Cortex of kidney (tissue), 1 donor: ENCODE data around the gene ZBTB40.

Source experiments
- DNase-seq: peaks from one replicate; lab custom pipeline; 2025; lab: John Stamatoyannopoulos, UW

The ZBTB40 gene

GRCh38 chr1:22533244-22533895 lies 81.7 kb downstream of the ZBTB40 start:
- no peak for DNase-seq

GRCh38 chr1:22534951-22535350 lies 83.3 kb downstream of the ZBTB40 start:
- DNase-seq, result no peak

GRCh38 chr1:22535399-22535798 lies 83.7 kb downstream of the ZBTB40 start:
- DNase-seq, result no peak

- no peak for DNase-seq
These were observed 84.9 kb downstream of the ZBTB40 start for GRCh38 chr1:22536506-22536905.

GRCh38 chr1:22537441-22538139 lies 85.9 kb downstream of the ZBTB40 start:
- DNase-seq, result no peak

GRCh38 chr1:22539510-22540118 lies 88.0 kb downstream of the ZBTB40 start:
- DNase-seq, result no peak

- DNase-seq, result no peak
These were observed 88.7 kb downstream of the ZBTB40 start for GRCh38 chr1:22540337-22540736.

- no peak for DNase-seq
These were observed 91.2 kb downstream of the ZBTB40 start for GRCh38 chr1:22542886-22543285.

- DNase-seq, result no peak
These were observed 92.0 kb downstream of the ZBTB40 start for GRCh38 chr1:22543679-22544078.

- DNase-seq, result no peak
These were observed 93.0 kb downstream of the ZBTB40 start for GRCh38 chr1:22544606-22545005.

GRCh38 chr1:22545141-22545540 lies 93.5 kb downstream of the ZBTB40 start:
- DNase-seq, result no peak

- DNase-seq, result no peak
These were observed 95.7 kb downstream of the ZBTB40 start for GRCh38 chr1:22547186-22547817.

- no peak for DNase-seq
These were observed 96.3 kb downstream of the ZBTB40 start for GRCh38 chr1:22547818-22548462.

GRCh38 chr1:22550021-22550420 lies 98.4 kb downstream of the ZBTB40 start:
- no peak for DNase-seq

GRCh38 chr1:22551591-22551990 lies 99.9 kb downstream of the ZBTB40 start:
- no peak for DNase-seq

GRCh38 chr1:22552021-22552420 lies 100.4 kb downstream of the ZBTB40 start:
- no peak for DNase-seq

- DNase-seq, result no peak
These were observed 101.6 kb downstream of the ZBTB40 start for GRCh38 chr1:22553104-22553880.

GRCh38 chr1:22553991-22554522 lies 102.4 kb downstream of the ZBTB40 start:
- DNase-seq, result no peak

- no peak for DNase-seq
These were observed 103.7 kb downstream of the ZBTB40 start for GRCh38 chr1:22555371-22555656.

- DNase-seq, result no peak
These were observed 104.9 kb downstream of the ZBTB40 start for GRCh38 chr1:22556391-22557104.
